HEK293 (cell line): ENCODE results near the gene CELF4.

Source experiments
- CTCF ChIA-PET: fragments of 350-600 bp; formaldehyde crosslinking; extraction: SDS; loops from one replicate; lab custom pipeline; 2021; ENCODE audit warnings: antibody characterized with exemption; lab: Yijun Ruan, JAX
- POLR2A ChIA-PET: fragments of 300-600 bp; formaldehyde crosslinking; extraction: SDS; loops from one replicate; lab custom pipeline; 2020; ENCODE audit warnings: antibody characterized with exemption, inconsistent platforms; lab: Yijun Ruan, JAX
- H3K27ac ChIP-seq: fragments of 200-500 bp; sonication (Bioruptor generic); 2 replicates; pipeline ENCODE4 v1.5.1; 2014; ENCODE audit warnings: low read depth, low read length, control low read depth, inconsistent platforms; ENCODE audit errors: extremely low read depth
- H3K36me3 ChIP-seq, 2 experiments: fragments of 200-500 bp in 1 of 2; sonication (Bioruptor generic) in 1 of 2; 1 replicate in 1 of 2; 2 replicates in 1 of 2; pipeline ENCODE4 v1.5.1; 2014 to 2017; ENCODE audit warnings: inconsistent platforms in 2 of 2, low read length in 2 of 2; ENCODE audit not compliant: control insufficient read depth in 2 of 2, insufficient read depth in 1 of 2
- H3K4me1 ChIP-seq: fragments of 200-500 bp; sonication (Bioruptor generic); 2 replicates; pipeline ENCODE4 v1.5.1; 2014; ENCODE audit warnings: mild to moderate bottlenecking, low read length, inconsistent platforms; ENCODE audit not compliant: control insufficient read depth, insufficient read depth
- H3K4me3 ChIP-seq: 2 replicates; pipeline ENCODE4 v1.5.1; 2011; ENCODE audit warnings: low read depth, mild to moderate bottlenecking, control low read depth, low read length, moderate library complexity
- H3K9me3 ChIP-seq: fragments of 200-500 bp; sonication (Bioruptor generic); 2 replicates; pipeline ENCODE4 v1.5.1; 2014; ENCODE audit warnings: low read depth, low read length, inconsistent platforms; ENCODE audit not compliant: control insufficient read depth, insufficient read depth
- CTCF ChIP-seq: fragments of 450-650 bp; formaldehyde crosslinking; IDR thresholded peaks from 2 replicates; pipeline ENCODE4 v1.5.1; 2016; ENCODE audit warnings: missing biosample characterization, missing genetic modification characterization
- GFI1B ChIP-seq: fragments of 450-650 bp; formaldehyde crosslinking; IDR thresholded peaks from 2 replicates; pipeline ENCODE4 v1.5.1; 2016; ENCODE audit warnings: missing biosample characterization, missing genetic modification characterization
- SCRT2 ChIP-seq: fragments of 450-650 bp; formaldehyde crosslinking; IDR thresholded peaks from 2 replicates; pipeline ENCODE4 v1.5.1; 2016; ENCODE audit warnings: missing biosample characterization, missing genetic modification characterization
- TSHZ1 ChIP-seq: fragments of 450-650 bp; formaldehyde crosslinking; IDR thresholded peaks from 2 replicates; pipeline ENCODE4 v1.5.1; 2016; ENCODE audit warnings: missing biosample characterization, missing genetic modification characterization, borderline replicate concordance
- ZBTB21 ChIP-seq: fragments of 450-650 bp; formaldehyde crosslinking; IDR thresholded peaks from 2 replicates; pipeline ENCODE4 v1.5.1; 2017; ENCODE audit warnings: missing biosample characterization, missing genetic modification characterization
- ZBTB26 ChIP-seq: fragments of 450-650 bp; formaldehyde crosslinking; optimal IDR thresholded peaks from 2 replicates; pipeline ENCODE3; 2016; ENCODE audit warnings: missing biosample characterization, mild to moderate bottlenecking, missing genetic modification characterization
- ZFP3 ChIP-seq: fragments of 450-650 bp; formaldehyde crosslinking; IDR thresholded peaks from 2 replicates; pipeline ENCODE4 v1.5.1; 2016; ENCODE audit warnings: low read depth, missing biosample characterization, missing genetic modification characterization
- ZNF112 ChIP-seq: fragments of 450-650 bp; formaldehyde crosslinking; IDR thresholded peaks from 2 replicates; pipeline ENCODE4 v1.5.0; 2017; ENCODE audit warnings: missing biosample characterization, missing genetic modification characterization
- ZNF146 ChIP-seq: fragments of 450-650 bp; formaldehyde crosslinking; IDR thresholded peaks from 2 replicates; pipeline ENCODE4 v1.5.1; 2016; ENCODE audit warnings: missing biosample characterization, missing genetic modification characterization
- ZNF174 ChIP-seq: fragments of 450-650 bp; formaldehyde crosslinking; IDR thresholded peaks from 2 replicates; pipeline ENCODE4 v1.5.0; 2017; ENCODE audit warnings: missing biosample characterization, mild to moderate bottlenecking, missing genetic modification characterization
- ZNF280C ChIP-seq: fragments of 450-650 bp; formaldehyde crosslinking; IDR thresholded peaks from 2 replicates; pipeline ENCODE4 v1.5.1; 2016; ENCODE audit warnings: missing biosample characterization, missing genetic modification characterization
- ZNF394 ChIP-seq: fragments of 450-650 bp; formaldehyde crosslinking; IDR thresholded peaks from 2 replicates; pipeline ENCODE4 v1.5.1; 2016; ENCODE audit warnings: missing biosample characterization, missing genetic modification characterization, mild to moderate bottlenecking, moderate library complexity, borderline replicate concordance
- ZNF423 ChIP-seq: fragments of 450-650 bp; formaldehyde crosslinking; IDR thresholded peaks from 2 replicates; pipeline ENCODE4 v1.5.1; 2016; ENCODE audit warnings: missing biosample characterization, missing genetic modification characterization
- ZNF426 ChIP-seq: fragments of 450-650 bp; formaldehyde crosslinking; IDR thresholded peaks from 2 replicates; pipeline ENCODE4 v1.5.1; 2017; ENCODE audit warnings: missing biosample characterization, missing genetic modification characterization, mild to moderate bottlenecking, inconsistent platforms, moderate library complexity
- ZNF548 ChIP-seq: fragments of 450-650 bp; formaldehyde crosslinking; IDR thresholded peaks from 2 replicates; pipeline ENCODE4 v1.5.1; 2016; ENCODE audit warnings: missing biosample characterization, missing genetic modification characterization
- ZNF596 ChIP-seq: fragments of 450-650 bp; IDR thresholded peaks from 2 replicates; pipeline ENCODE4 v1.5.0; 2018; ENCODE audit warnings: missing biosample characterization, mild to moderate bottlenecking, missing genetic modification characterization, moderate library complexity
- ZNF629 ChIP-seq: fragments of 450-650 bp; formaldehyde crosslinking; IDR thresholded peaks from 2 replicates; pipeline ENCODE4 v1.5.1; 2017; ENCODE audit warnings: missing biosample characterization, missing genetic modification characterization
- ZNF707 ChIP-seq: fragments of 450-650 bp; formaldehyde crosslinking; IDR thresholded peaks from 2 replicates; pipeline ENCODE4 v1.5.1; 2016; ENCODE audit warnings: missing biosample characterization, missing genetic modification characterization
- ZNF837 ChIP-seq: fragments of 450-650 bp; formaldehyde crosslinking; IDR thresholded peaks from 2 replicates; pipeline ENCODE4 v1.5.1; 2016; ENCODE audit warnings: missing biosample characterization, missing genetic modification characterization
- ZSCAN30 ChIP-seq: fragments of 450-650 bp; IDR thresholded peaks from 2 replicates; pipeline ENCODE4 v1.5.1; 2018; ENCODE audit warnings: missing biosample characterization, mild to moderate bottlenecking, missing genetic modification characterization, moderate library complexity
- ZSCAN5A ChIP-seq: fragments of 450-650 bp; formaldehyde crosslinking; IDR thresholded peaks from 2 replicates; pipeline ENCODE4 v1.5.1; 2016; ENCODE audit warnings: missing biosample characterization, missing genetic modification characterization
- TF ChIP-seq, protein P1 (sequence below): fragments of 450-650 bp; formaldehyde crosslinking; IDR thresholded peaks from 2 replicates; pipeline ENCODE4 v1.5.1; 2016; ENCODE audit warnings: missing biosample characterization, missing genetic modification characterization

The CELF4 gene

GRCh38 chr18:37520508-37520907 lies 45.1 kb downstream of the CELF4 start (continued):
- no peak for TF ChIP-seq ZNF174 (tag by site-specific recombination)
- no peak for TF ChIP-seq ZNF548 (tag by site-specific recombination)
- no peak for TF ChIP-seq ZNF423

- H3K9me3 ChIP-seq = no peaks in the 10 kb centered on the region
- H3K27ac ChIP-seq = no peak overlapping the region
- H3K4me1 ChIP-seq = no peaks in the 10 kb centered on the region
- POLR2A ChIA-PET = no interaction called here
- no peak overlapping the region for H3K4me3 ChIP-seq
- no peak for TF ChIP-seq ZNF146 (tag by site-specific recombination)
- TF ChIP-seq ZNF629 = no peak
- no peak for TF ChIP-seq ZNF426 (tag by site-specific recombination)
- no peak for TF ChIP-seq TSHZ1
- TF ChIP-seq ZSCAN5A (tag by site-specific recombination) = no peak
- TF ChIP-seq ZNF596 = no peak
- TF ChIP-seq SCRT2 (tag by site-specific recombination) = no peak
- no peak for TF ChIP-seq ZBTB26 (tag by site-specific recombination)
- no peaks in the 10 kb centered on the region for H3K36me3 ChIP-seq
- CTCF ChIA-PET = interaction anchor here (1.1 to 1.2 kb wide), 2 partner anchors 18 to 19 kb away, joined by 3 read pairs; no protein-coding TSS in a partner anchor
Observed at GRCh38 chr18:37519510-37520135, 46.0 kb downstream of the CELF4 start.

- Histone ChIP-seq H3K27ac (no peak overlapping the region), H3K4me1 (no peaks in the 10 kb centered on the region), H3K9me3 (no peaks in the 10 kb centered on the region), H3K36me3 (no peaks in the 10 kb centered on the region), H3K4me3 (no peak overlapping the region)
- POLR2A ChIA-PET = interaction anchor here (0.6 kb wide), 1 partner anchor 241 kb away, joined by 3 read pairs; no protein-coding TSS in a partner anchor
- CTCF ChIA-PET = interaction anchor here (0.6 kb wide), 1 partner anchor 193 kb away, joined by 3 read pairs; no protein-coding TSS in a partner anchor
- TF ChIP-seq ZSCAN30 = no peak
- no peak for TF ChIP-seq GFI1B (tag by site-specific recombination)
- no peak for TF ChIP-seq ZNF394 (tag by site-specific recombination)
- no peak for TF ChIP-seq ZFP3 (tag by site-specific recombination)
- TF ChIP-seq, protein P1, sequence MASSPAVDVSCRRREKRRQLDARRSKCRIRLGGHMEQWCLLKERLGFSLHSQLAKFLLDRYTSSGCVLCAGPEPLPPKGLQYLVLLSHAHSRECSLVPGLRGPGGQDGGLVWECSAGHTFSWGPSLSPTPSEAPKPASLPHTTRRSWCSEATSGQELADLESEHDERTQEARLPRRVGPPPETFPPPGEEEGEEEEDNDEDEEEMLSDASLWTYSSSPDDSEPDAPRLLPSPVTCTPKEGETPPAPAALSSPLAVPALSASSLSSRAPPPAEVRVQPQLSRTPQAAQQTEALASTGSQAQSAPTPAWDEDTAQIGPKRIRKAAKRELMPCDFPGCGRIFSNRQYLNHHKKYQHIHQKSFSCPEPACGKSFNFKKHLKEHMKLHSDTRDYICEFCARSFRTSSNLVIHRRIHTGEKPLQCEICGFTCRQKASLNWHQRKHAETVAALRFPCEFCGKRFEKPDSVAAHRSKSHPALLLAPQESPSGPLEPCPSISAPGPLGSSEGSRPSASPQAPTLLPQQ (tag by site-specific recombination) = no peak
- no peak for TF ChIP-seq ZNF280C (tag by site-specific recombination)
- no peak for TF ChIP-seq ZNF707 (tag by site-specific recombination)
- TF ChIP-seq CTCF (tag by site-specific recombination) = no peak
- no peak for TF ChIP-seq ZNF112 (tag by site-specific recombination)
- no peak for TF ChIP-seq ZNF837 (tag by site-specific recombination)
- TF ChIP-seq ZBTB21 (tag by site-specific recombination) = no peak
Observed at GRCh38 chr18:37516361-37516853, 49.2 kb downstream of the CELF4 start.
